GM19395 (cell line): ENCODE results near the gene ADORA1.

ENCODE experiments used
- ATAC-seq: cut with Tn5 transposase; IDR thresholded peaks from one replicate; pipeline ENCODE4 v1.9.1; 2021; ENCODE audit warnings: mild to moderate bottlenecking, moderate library complexity; ENCODE audit not compliant: unreplicated experiment

ADORA1 gene

DNA sequence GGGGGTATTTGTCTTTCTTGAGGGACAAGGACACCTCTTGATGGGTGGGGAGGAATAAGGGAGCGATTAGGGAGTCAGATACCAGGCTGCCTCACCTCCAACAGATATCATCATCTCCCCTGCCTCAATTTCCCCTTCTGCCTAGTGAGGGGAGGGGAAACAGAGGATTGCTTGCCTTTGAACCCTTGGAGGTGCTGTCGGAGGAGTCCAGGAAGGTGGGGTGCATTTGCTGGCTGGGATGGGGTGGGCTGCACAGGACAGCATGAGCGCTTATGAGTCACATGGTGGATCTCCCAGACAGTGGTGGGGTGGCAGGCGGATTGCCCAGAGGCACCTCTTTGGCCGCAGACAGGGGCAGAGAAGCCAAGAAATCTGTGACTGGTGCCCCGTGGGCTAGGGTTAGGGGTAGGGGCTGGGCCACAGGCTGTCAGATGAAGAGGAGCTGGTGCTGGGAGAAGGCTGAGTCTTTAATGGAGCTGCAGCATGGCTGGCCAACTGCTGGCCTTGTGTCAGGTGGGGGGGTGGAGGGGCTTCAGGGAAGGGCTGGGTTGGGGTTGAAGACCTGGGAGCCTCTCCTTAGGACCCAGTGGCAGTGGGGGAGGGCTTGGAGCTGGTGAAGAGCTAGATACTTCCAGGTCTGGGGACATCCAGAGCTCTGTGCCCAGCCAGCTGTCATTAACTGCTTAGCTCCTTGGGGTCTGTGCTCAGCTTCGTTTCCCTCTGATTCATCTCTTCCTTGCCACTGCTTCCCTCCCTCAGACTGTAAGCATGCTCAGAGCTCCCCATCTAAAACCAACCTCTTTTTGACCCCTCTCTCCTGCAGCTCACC, 7.0 kb upstream of the ADORA1 start:
- ATAC-seq: no peak

DNA sequence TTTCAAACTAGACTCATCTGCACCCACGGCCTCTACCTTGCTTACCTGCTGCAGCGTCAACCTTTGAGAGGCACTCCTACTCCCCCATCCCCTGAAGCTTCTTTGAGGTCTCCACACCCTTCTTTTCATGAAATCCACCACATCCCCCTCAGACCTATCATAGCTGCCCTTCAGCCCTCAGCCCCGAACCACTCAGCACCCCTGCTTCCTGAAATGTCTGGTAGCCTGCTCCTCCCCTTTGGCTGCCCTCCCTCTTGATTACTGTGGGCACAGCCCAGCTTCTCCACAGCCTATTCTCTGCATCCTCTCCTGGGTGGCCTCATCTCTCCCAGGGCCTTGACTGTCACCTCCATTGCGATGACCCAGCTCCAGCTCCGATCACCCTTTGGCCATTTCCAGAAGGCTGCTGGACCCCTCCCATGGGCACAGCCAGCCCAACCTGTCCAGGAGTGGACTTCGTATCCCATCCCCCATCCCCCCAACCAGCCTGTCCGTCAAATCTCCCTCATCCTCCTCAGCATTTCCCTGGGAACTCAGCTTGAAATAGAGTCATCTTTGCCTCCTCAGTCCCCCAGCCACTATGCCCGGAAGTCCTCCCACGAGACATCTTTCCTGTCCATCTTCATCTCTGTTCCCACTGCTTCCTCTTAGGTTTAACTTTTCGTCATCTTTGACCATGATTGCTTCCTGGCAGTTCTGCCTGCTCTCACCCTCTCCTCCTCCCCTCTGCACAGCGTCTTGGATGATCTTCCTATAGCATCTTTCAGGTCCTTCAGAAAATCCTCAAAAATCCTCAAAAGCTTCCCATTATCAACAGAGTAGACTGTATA, 6.1 kb upstream of the ADORA1 start:
- ATAC-seq: no peak

DNA sequence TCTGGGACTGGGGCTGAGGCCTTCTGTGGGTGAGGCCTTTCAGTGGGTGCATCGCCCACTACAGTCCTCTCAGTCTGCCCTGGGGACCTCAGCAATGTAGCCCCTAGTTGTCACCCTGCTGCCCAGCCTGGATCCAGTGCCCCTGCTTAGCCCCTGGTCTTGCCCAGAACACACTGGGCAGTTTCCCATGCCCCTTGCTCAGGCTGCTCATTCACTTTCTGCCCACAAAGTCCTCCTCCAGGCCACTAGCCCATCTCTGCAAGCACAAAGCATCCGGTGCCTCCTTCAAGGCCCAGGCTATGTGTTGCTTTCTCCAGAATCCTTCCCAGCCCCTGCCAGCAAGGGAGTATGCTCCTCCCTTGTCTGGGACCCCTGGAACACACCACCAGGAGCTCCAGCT, 5.4 kb upstream of the ADORA1 start:
- no peak for ATAC-seq

DNA sequence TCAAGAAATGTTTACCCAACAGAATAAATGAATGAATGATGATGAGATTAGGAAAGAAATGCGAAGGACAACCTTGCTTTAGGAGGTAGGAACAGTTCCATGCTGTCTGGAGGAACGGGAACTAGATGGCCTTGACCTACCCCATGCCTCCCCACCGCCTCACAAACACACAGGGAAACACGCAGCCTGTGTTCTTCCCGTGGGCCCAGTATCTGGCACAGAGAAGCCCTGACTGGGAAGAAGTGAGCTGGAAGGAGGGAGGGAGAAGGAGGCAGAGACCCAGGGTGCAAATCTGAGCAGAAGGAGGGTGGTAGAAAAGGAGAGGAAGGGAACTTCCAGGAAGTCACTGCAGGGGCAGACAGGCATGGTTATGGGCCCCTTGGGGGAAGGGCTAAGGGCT, 3.5 kb upstream of the ADORA1 start:
- ATAC-seq: no peak

DNA sequence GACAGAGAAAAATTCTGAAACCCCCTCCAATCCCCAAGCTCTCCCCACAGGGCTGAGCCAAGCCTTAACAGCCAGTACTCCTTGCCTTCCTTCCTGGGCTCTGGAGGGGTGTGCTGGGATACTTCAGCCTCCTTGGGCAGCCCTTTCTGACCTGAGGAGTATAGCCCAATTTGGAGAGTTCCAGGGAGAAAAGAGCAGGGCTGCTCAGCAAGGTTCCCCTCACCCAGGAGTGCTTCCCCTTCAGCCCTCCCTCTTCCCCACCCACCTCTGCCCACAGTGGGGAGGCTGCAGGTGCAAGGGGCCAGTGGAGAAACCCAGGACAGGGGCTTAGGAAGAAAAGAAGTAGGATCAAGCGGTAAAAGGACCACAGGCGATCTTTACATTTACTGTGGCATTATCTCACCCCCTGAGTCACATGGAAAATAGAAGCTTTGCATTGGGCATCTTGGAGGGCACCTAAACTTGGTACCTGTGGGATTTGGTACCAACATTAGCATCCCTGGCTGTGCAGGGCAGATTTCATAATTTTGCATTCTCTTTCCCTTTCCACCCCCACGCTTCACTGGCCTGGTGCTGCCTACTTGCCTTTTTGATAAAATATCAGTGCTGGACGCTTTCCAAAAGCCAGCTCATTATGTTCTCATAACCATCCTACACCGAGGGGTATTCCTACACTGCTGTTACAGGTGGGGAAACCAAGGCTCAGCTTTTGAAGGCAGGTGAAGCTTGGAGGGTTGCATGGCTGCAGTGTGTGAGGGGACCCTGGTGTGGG, 2.8 kb upstream of the ADORA1 start:
- ATAC-seq: no peak

DNA sequence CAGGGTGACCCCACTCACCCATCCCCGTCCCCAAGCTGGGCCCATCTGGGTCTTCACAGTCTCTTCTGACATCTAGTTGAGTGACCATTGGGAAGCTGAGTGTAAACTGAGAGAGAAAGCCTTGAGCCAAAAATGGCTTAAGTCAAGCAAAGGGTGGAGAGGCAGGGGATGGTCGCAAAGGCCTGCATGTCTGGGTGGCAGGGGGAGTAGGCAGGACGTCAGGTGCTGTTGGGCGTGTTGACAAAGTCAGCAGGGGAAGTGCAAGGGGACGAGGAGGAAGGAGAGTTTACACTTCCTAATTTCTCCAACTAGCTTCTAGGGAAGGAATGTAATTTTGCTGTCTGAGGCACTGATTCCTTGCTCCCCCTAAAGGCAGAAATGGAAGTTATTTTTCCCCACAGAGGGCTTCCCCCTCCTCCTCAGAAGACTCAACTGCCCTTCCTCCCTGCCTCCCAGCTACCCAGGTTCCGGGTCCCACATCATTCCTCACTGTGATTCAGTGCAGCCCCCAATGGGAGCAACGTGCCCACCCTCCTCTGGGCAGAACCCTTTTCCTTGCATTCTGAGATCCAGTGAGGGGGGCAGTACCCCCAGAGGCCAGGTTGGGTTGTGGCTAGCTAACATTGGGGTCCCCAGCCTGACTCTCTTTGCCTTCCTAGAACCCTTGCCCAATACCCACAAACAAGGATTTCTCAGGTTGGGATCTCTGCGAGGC, 1.2 kb upstream of the ADORA1 start:
- no peak for ATAC-seq

DNA sequence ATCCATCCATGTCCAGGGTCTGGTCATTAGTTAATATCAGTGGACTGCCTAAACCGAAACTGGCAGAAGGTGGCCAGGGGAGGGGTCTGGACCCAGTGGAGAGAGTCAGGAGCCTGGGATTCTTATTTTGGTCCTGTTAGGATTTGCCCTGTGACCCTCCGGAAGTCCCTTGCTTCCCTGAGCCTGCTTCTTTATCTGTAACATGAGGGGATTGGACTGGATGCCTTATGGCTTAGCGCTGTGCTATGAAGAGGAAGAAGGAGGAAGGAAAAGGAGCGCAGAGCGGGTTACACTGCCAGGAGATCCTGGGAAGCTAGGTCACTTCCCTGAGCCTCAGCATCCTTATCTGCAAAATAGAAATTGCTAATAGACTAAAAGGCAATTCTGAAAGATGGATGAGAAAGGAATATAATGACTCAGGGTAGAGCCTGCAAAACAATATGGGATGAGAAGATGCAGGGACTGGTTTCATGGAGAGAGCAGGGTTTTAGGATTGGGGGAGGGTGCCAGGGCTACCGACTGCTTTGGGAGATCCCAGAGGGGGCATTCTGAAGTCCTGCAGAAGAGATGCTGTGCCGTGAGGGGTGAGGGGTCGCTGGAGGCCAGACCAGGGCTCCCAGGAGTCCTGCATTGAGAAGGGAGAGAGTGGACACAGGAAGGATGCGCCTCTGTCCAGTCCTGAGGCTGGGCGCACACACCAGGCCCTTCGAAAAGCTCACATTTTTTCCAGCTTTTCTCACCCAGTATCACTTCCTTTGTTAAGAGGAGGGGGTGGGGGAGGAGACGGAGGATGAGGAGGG, 460 bp upstream of the ADORA1 start:
- no peak for ATAC-seq

DNA sequence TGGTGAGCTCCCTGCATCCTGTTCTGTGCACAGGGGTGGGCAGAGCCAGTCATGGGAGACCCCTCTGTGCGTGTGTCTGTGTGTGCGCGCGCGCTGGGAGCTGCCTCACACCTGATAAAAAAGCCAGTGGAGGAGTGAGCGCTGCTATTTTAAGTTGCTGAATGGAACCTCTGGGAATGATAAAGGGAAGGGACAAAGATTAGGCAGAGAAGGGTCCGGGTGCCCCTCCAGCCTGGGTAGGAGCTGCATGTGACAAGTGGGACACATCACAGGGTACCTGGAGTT, 847 bp downstream of the ADORA1 start:
- no peak for ATAC-seq

DNA sequence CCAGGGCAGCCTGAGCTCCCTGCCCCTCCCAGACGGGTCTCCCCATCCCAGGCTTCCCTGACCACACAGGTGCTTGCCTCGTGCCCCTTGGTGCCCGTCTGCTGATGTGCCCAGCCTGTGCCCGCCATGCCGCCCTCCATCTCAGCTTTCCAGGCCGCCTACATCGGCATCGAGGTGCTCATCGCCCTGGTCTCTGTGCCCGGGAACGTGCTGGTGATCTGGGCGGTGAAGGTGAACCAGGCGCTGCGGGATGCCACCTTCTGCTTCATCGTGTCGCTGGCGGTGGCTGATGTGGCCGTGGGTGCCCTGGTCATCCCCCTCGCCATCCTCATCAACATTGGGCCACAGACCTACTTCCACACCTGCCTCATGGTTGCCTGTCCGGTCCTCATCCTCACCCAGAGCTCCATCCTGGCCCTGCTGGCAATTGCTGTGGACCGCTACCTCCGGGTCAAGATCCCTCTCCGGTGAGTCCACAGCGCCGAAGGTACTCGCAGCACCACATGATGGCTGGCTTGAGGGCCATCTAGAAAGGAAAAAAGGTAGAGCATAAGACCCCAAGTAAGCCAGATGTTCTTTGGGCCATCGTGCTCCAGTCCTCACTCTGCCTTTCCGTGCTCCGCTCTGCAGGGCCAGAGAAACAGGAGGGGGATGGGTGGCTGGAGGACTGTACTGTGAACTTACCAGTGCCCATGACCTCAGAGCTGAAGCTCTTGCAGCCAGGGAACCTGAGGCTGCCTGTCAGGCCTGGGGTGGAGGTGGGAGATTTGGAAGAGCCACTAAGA, 1.4 kb downstream of the ADORA1 start:
- no peak for ATAC-seq

DNA sequence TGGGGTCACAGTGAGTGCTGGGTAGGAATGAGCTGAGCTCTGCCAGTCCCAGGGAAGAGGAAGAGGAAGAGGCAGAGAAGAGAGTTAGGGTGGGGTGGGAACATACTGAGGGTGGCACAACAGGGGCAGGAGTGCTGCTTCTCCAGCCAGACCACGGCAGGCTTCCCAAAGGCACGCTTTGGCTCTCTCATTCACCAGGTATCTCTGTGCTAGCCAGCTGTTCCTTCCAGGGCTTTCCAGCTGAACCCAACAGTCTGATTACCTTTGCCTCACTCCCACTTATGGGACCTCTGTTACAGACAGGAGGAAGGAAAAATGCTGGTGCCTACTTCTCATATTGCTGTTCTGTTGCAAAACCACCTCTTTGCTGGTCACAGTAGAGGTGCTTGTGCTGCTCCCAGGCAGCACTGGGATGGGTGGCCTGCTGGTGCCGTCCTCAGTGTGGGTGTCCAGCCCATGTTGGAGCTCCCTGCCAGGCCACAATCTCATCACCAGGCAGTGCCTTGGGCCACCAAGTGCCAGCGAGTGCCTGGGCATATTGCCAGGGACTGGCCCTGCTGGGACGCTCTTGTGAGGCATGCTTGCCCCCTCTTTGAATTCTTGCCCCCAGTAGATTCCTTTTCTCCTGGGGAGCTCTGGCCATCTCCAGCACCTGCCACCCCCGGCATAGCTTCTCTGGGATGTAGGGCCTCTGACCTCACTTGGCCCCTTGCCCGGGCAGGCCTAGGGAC, 2.1 kb downstream of the ADORA1 start:
- ATAC-seq: no peak

DNA sequence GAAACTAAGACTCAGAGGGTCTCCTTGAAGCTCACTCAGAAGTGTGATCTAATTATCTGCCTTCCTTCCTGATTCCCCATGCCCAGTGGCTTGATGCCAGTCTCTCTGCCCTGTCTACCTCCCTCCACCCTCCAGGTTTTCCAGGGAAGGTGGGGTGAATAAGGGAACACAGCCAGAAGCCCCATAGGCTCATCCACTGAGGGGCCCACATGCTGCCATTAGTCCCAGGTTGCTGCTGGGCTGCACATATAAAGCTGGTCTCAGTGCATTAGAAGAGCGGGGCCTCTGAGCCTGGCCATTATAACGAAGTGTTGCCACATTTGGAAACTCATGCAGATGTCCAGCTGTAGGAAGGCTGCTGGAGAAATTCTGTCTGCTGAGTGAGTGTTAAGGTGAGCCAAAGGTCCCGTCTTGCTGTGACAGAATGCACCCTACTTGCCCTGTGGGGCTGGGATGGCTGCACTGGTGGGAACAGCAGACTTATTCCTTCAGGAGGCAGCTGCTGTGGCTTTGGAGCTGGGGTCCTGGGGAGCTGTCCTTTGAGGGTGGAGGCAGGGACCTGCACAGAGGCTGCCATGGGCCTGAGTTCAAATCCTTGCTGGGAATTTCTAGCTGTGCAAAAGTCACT, 2.9 kb downstream of the ADORA1 start:
- no peak for ATAC-seq

DNA sequence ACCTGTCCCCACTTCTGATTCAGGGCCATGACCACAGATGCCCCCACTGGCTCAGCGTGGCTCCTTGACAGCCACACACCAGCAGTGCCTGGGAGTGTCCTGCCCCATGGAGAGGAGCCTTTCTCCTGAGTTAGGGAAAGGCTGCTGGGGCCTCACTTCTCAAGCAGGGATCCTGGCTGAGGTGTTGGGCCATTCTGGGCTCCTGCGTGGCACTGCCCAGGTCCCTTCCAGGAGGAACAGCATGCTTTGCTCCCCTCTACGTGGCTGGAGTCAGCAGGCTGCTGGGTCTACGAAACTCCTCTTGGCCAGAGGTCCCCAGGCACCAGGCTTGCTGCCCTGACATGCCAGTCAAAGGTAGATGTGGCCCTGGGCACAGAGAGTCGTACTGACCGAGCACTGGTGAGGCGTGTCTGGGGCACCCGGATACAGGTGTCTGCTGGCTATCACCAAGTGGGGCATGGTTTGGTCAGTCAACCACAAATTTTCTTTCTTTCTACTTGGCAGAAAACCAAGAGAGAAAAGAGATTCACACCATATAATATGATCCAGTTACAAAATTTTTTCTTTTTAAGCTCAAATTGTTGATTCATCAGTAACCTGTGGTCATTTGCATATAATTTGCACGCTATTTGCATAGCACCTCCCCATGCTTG, 4.1 kb downstream of the ADORA1 start:
- ATAC-seq: no peak

DNA sequence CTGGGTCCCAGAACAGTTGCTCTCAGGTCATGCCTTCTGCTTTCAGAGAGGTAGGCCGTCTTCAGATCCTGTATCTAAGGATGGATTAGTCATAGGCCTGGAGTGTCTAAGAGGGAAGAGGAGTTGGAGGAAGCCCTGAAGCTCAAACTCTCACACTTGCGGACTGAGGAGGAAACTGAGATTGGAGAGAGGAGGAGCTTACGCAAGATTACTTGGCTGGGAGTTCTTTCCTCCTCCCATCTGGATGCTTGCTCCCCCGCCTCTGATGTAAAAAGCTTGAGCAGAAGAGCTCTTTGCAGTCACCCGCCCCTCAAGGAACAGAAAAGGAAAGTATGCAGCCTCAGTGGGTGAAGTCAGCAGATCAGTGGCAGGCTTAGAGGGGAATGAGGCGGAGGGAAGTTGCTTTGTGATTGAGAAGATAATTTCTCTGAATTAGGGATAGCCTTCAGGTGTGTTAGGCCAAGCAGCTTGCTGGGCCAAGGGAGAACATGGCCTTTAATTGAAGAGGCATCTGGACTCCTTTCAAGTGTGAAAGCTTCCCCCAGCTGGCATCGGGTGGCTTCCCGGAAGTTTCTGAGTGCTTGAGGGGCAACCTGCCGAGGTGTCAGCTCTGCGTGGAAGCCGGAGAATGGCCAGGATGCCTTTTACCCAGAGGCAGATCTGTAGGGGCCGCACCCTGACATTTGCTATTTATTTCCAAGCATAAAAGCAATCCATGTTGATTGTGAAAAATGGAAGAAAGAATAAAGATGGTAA, 6.6 kb downstream of the ADORA1 start:
- ATAC-seq: no peak

DNA sequence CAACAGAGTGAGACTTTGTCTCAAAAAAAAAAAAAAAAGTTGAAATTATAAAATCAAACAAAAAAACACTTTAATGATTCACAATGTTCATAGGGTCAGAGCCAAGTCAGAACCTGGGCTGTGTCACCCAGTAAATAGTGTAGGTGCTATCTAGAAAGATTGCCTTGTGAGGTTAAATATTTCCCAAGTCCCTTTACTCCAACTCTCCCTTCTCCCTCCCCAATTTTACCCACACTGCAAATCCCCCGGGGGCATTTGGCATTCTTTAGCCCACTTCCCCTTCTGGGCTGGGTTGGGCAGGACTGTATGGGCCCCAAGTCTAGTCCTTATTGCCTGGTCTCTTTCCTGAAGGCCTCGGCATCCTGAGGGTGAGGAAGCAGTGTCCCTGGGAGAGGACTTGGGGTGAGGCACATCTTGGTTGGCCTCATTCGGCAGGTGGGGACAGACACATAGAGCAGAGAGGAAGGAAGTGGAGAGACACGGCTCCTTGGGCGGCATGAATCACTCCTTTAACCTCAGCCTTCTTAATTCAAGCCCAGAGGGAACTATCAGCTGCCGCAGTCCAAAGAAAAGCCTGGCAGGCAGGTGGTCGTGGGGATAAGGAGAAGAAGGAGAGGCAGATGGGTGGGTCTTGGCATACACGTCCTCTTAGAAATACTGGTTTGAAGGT, 8.2 kb downstream of the ADORA1 start:
- no peak for ATAC-seq

DNA sequence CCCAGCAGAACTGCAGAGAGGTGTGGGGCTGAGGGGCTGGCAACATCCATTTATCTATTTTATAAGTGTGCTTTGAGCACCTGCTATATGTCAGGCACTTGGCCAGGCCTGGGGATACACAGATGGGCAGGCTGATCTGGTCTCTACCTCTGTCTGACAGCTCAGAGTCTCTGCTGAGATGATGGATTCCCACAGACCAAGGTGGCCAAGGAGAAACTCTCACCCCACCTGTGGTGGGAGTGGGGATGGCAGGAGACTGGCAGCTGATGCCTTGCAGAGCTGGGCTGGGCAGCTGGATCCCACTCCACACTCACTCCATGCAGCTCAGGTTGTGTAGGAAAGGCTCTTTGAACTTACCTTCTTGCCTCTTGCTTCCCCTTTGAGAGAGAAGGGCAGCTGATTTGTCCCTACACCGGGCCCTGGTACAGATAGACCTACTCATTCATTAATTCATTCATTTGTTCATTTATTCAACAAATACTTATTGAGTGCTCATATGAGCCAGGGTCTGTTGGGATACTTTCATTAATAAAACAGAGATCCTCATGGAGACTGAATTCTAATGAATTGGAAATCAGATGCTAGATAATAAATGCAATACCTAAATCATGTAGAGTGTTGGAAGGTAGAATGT, 9.0 kb downstream of the ADORA1 start:
- ATAC-seq: no peak

DNA sequence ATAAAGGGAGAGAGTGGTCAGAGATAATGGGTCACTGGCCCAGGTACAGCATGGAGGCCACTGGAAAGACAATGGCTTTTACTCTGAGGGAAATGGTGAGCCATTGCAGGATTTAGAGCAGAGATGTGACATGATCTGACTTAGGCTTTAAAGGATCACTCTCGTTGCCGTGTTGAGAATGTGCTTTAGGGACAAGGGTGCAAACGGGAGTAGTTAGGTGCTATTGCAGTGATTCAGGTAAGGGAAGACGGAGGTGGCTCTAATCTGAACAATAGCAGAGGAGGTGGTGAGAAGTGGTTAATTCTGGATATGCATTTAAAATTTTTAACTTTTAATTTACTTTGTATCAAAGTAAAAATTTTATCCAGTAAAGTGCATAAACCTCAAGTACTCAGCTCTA, 9.8 kb downstream of the ADORA1 start:
- no peak for ATAC-seq
